NCI-H2227 (cell line): ENCODE measurements around the gene CLINT1.

Experiments
- DNase-seq: peaks from one replicate; lab custom pipeline; 2025; ENCODE audit not compliant: unreplicated experiment; lab: John Stamatoyannopoulos, UW

CLINT1 gene

DNA sequence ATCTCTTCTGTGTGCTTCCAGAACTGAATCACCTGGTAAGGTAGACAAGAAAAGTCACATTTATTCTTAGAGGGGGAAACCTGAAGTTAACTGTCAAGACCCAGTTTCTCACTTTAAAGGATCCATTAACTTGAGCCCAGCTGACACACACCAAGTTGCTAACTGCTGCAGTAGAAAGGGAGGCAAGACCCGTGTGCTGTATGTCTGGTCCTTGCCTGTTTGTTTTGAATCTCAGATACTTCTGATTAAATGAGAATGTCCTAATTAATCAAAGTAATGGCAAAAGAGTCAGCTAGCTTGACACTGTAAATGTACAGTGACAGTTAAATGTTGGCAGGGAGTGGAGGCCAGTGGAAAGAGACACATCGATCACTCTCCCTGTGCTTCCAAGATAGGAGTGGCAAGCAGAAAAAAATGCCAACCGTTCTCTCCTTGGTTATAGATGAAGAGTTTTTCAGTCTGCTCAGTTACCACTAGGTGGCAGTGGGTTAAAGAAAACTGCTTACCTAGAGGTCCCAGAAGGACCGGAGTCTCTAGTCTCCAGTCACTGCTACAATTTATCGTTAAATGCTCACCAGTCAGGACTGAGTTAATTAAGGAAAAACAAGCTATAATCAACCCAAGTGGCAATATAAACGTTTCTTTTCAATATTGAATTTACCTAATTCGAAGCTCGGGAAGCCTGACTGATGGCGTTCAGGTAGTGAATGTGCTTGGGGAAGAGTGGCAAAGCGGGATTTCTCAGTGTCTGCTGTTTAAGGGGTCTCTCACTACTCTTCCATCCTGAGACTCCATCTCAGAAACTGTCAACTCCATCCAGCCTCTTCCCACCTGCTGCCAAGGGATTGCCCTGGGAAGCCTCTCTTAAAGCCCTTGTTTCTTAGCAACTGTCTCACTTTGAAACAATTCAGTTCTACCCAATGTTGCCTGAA, 97.0 kb downstream of the CLINT1 start:
- peak; percentile 65 for DNase-seq

- no peak for DNase-seq
Measured at GRCh38 chr5:157758706-157759105, 100.2 kb downstream of the CLINT1 start.

GRCh38 chr5:157756122-157756521, 102.8 kb downstream of the CLINT1 start:
- no peak for DNase-seq

- DNase-seq = no peak
Measured at GRCh38 chr5:157750320-157750719, 108.6 kb downstream of the CLINT1 start.

DNA sequence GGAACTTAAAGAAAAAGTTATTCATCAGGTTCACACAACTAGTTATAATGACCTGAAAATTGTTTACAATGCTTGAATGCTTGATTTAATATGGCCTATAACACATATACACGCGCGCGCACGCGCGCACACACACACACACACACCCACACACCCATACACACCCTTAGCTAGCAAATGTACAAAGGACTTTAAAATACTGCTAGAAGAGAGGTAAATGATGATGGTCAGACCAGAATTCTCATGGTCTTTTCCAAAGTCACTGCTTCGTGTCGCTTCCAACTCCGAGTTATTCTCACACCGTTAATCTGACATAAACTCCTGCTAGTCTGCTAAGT, 109.5 kb downstream of the CLINT1 start:
- DNase-seq = no peak

- no peak for DNase-seq
Measured at GRCh38 chr5:157748760-157749461, 110.0 kb downstream of the CLINT1 start.

DNA sequence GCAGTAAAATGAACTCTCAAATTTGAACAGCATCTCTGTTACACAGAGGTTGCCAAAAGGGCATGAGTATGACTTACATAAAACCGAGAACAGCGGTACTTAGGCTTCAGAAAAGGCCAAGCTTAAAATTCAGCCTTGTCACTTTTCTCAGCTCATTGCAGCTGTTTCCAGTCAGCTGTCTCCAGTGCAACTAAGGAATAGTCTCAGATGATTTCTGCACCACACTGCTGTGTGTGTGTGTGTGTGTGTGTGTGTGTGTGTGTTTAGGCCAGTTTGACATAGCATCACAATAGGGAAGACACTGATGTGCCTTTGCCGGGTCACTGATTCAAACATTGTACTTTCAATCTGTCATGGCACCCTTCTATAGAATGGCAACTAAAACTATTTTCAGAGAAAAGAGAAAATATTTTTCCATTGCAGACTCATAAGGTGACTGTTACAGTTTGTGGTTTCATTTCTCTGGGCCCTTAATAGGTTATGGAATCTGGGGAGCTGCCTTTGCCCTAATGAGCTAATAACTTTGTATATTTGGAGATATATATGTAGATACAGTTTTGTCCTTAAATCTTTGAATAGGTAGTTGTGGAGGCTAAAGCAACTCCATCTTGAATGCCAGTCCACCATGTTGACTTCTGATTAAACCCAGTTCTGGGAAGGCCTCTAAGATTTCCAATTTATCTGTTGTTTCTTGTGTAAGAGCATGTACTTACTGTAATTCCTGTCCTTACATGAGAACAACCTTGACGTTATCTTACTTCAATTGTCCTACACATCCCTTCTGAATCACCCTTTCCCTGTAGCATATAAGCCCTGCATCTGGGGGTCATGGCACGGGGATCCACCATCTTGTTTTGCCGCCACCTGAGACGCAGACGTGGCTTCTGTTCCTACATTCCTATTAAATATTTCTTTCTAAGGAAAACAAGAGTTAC, 110.9 kb downstream of the CLINT1 start:
- no peak for DNase-seq

DNA sequence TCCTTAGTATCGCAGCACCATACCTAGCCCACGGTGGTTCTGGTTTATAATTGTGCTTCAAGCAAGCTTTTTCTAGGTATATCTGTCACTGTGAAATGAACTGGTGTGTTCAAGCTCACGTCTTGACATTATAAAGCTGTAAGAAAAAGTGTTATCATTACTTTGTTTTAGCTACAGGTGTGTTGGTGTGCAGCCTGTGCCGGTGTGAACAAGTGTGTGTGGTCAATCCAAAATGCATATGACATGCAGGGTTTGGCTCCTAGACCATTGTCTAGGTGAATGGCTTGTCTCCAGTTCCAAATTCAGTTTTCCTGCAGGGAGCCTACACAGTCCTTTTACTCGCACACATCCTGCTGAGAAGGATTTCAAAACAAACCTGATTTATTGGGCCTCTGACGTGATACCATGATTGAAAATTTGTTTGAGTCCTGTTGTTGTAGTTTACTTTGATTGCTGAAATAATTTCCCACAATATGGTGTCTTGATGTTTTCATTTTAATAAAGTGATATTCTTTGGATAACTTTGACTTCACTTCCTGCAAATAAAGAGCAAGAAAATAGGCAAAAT, 111.7 kb downstream of the CLINT1 start:
- no peak for DNase-seq

DNA sequence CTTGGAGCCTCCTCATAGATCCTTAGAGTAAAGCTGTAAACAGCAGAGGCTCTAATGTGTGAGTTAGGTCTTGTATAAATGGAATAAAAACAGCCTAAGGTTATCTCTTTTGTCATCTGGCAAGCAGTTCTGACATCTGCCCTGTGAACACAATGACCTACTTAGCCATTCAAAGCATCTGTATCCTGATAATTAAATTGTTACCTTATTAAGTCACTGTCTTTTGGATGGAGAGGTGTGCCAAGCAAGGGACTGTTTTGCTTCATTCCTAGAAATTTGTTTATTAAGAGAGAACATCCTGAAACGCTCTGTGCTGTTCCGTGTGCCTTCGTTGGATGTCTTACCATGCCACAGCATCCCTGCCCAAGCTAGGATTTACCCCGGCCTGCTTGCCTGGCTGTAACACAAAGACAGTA, 113.9 kb downstream of the CLINT1 start:
- DNase-seq = no peak

DNA sequence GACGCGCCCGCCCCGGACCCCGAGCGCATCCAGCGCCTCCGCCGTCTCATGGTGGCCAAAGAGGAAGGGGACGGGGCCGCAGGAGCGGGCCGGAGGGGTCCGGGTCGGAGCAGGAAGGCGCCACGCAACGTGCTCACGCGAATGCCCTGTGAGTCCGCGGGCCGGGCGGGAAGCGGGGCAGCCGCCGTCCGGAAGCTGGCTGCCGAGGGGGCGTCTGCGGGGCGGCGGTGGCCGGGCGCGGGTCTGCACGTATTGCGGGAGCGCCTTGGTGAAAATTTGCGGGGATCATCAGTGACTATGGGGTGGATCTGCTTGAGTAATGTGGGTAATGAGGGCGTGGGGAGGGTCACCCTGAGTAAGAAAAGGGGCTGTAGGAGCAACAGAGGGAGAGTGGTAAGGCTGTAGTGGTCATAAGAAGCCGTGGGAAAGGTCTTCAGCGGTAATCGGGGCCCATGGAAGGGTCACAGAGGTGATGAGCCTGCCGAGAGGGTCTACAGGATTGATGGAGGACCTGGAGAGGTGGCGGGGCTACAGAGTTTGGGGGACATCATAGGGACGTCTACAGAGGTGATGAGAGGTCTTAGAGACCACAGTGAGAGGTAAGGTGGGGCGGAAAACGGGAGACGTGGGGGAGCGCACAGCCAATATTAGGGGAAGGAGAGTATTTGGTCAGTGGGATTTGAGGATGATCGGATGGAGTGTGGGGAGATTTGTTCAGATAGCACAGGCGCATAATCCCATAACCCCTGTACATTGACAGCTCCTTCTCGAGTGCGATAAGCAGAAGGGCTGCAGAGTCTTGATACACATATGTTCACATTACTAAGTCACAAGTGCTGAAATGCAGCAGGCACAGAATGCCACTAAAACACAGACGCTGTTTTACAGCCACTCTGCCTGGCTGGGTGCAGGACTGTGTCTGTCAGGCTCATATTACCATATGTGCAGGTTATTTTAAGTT, 114.6 kb downstream of the CLINT1 start:
- DNase-seq = peak; percentile 14

GRCh38 chr5:157743163-157744050, 115.5 kb downstream of the CLINT1 start, which contains the start of gene LSM11:
TSS of gene LSM11 (plus strand) at chr5:157743712. CDS start at chr5:157743751, 39 bp downstream.
- peak; percentile 86 for DNase-seq

GRCh38 chr5:157741131-157741530, 117.8 kb downstream of the CLINT1 start:
- no peak for DNase-seq

DNA sequence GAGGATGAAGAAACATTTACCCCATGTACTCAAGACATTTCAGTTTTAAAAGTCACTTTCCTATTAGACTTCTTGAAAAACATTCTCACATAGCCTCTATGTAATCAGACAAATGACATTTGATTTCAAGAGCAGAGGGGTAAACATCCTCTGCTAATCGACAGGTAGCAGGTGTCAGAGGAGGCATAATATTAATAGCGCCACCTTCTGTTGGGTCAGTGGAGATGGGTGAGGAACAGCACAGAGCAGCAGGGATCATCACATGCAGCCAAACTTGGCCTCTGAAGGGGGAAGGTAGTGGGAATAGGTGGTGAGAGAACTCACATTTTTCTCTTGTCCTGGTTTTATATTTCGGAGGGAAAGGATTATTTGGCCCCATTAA, 118.7 kb downstream of the CLINT1 start:
- no peak for DNase-seq

DNA sequence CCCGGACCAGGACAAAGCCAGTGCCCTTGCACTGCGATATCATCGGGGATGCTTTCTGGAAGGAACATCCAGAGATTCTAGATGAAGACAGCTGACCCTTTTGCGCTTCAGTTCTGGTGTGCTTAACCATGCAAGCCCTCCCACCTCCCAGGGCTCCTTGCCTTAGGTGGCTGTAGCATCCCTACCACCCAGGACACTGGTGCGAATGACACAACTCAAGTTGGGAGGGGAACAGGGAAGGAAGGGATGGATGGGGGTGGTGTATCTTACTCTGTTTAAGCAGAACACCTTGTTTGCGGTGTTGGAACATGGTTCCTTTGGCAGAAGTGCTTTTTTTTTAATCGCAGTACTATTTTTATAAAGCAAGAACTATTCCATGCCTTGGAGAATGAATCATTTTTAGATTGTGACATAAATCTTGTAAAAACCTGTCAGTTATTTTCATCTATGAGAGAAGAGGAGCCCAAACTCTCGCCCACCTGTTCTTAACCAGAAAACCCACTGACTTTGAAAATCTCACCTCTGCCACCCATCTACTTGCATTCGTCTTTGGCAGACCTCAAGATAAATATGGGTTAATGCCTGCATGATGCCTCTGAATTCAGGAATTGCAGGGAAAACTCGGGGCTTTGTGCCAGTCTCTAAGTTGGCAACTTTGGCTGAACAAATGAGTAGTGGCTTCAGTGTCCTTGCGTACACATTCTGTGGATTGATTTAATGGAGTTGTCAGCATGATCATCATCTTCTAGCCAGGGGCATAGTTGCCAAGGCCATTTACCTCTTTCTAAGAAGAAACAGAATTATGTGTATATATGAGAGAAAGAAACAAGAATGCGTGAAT, 119.3 kb downstream of the CLINT1 start:
- no peak for DNase-seq

DNA sequence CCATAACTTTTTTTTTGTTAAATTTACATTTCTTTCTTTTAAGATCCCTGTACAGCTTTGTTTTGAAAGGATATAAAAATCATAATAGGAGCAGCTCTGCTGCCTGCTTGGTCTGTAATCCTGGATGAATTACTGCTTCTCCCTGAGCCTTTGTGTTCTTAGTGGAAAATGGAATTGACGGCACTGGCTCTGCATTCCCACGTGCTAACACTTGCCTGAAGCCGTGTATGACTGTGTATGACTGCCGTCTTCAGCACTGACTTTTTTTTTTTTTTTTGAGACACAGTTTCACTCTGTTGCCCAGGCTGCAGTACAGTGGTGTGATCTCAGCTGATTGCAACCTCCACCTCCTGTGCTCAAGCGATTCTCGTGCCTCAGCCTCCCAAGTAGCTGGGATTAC, 123.0 kb downstream of the CLINT1 start:
- DNase-seq = no peak
